Kidney glomerular epithelial cell (primary cell): ENCODE data around the gene PADI1.
A peak's percentile ranks its signal among the peaks of the same experiment; 100 is the strongest.

Source experiments
- DNase-seq: peaks from one replicate; lab custom pipeline; 2025; lab: John Stamatoyannopoulos, UW

The PADI1 gene

GRCh38 chr1:17181781-17182464 is 23.0 kb upstream of the PADI1 start:
- DNase-seq = no peak

- DNase-seq = no peak
Observed at GRCh38 chr1:17183388-17184160, 21.4 kb upstream of the PADI1 start.

- DNase-seq = no peak
Observed at GRCh38 chr1:17184161-17184665, 20.7 kb upstream of the PADI1 start.

- no peak for DNase-seq
Observed at GRCh38 chr1:17184822-17185484, 20.0 kb upstream of the PADI1 start.

GRCh38 chr1:17185485-17185860 is 19.5 kb upstream of the PADI1 start:
- DNase-seq = no peak

- no peak for DNase-seq
Observed at GRCh38 chr1:17186216-17186909, 18.6 kb upstream of the PADI1 start.

- DNase-seq = no peak
Observed at GRCh38 chr1:17187051-17187450, 17.9 kb upstream of the PADI1 start.

- no peak for DNase-seq
Observed at GRCh38 chr1:17188217-17188616, 16.7 kb upstream of the PADI1 start.

- DNase-seq = no peak
Observed at GRCh38 chr1:17188889-17189631, 15.9 kb upstream of the PADI1 start.

- peak; percentile 88 for DNase-seq
Observed at GRCh38 chr1:17189632-17189990, 15.3 kb upstream of the PADI1 start.

GRCh38 chr1:17190010-17190995 is 14.6 kb upstream of the PADI1 start:
- peak; percentile 94 for DNase-seq

GRCh38 chr1:17191990-17192242 is 13.0 kb upstream of the PADI1 start:
- DNase-seq = no peak

- no peak for DNase-seq
Observed at GRCh38 chr1:17192394-17193221, 12.3 kb upstream of the PADI1 start.

GRCh38 chr1:17193222-17194132 is 11.5 kb upstream of the PADI1 start:
- no peak for DNase-seq

GRCh38 chr1:17194133-17194475 is 10.8 kb upstream of the PADI1 start:
- no peak for DNase-seq

- no peak for DNase-seq
Observed at GRCh38 chr1:17194615-17195528, 10.1 kb upstream of the PADI1 start.

GRCh38 chr1:17195731-17196130 is 9.2 kb upstream of the PADI1 start:
- DNase-seq = no peak
